ENCODE measurements around the gene NKX1-2.

GRCh38 chr10:124415210-124415609 lies 34.6 kb downstream of the NKX1-2 start:
- TF ChIP-seq CTCF (IDR thresholded peaks at IDR 0.05) (no peak), POLR2A (IDR thresholded peaks at IDR 0.05) (no peak)
